GM12878 (cell line): ENCODE measurements around the gene TBX4. TPM values are rescaled to one million over a fixed set of nuclear protein-coding genes. Genes with fewer than 3 reads are reported as not detected.

Source experiments
- ATAC-seq: fragments of 200-7000 bp; cut with Tn5 transposase; 3 replicates; pipeline ENCODE4 v1.9.1; 2020; ENCODE audit warnings: mild to moderate bottlenecking, moderate library complexity
- BruUV-seq: library from RNA; stranded (reverse); fragments of 400-500 nt; replicated peaks from 2 replicates; lab custom pipeline; 2021; lab: Mats Ljungman, UMichigan
- CTCF ChIA-PET: fragments of 300-600 bp; sonication (Branson Sonifier 250); formaldehyde crosslinking; extraction: SDS; loops from one replicate; lab custom pipeline; 2021; ENCODE audit warnings: inconsistent platforms; lab: Yijun Ruan, JAX
- POLR2A ChIA-PET: fragments of 350-600 bp; formaldehyde crosslinking; extraction: SDS; loops from one replicate; lab custom pipeline; 2021; ENCODE audit warnings: inconsistent platforms; lab: Charles Lee
- RAD21 ChIA-PET: fragments of 300-600 bp; sonication (Branson Sonifier 250); formaldehyde crosslinking; loops from one replicate; lab custom pipeline; 2023; ENCODE audit warnings: antibody characterized with exemption; ENCODE audit not compliant: unreplicated experiment; lab: Charles Lee
- SMC1A ChIA-PET: fragments of 300-600 bp; sonication (Branson Sonifier 250); formaldehyde crosslinking; loops from one replicate; lab custom pipeline; 2023; ENCODE audit not compliant: unreplicated experiment, uncharacterized antibody; lab: Charles Lee
- DNase-seq: peaks from one replicate; pipeline ENCODE4 v3.0.0-alpha.2; 2011; ENCODE audit warnings: low read depth, low spot score
- FAIRE-seq: peaks from 3 replicates; lab custom pipeline; 2011; peaks lifted over from hg19 to GRCh38; lab: Jason Lieb, UNC
- H2AFZ ChIP-seq: 2 replicates; pipeline ENCODE4 v1.6.0; 2011; ENCODE audit warnings: low read depth, low read length, control low read depth; ENCODE audit not compliant: control insufficient read depth
- H3K27ac ChIP-seq: 2 replicates; pipeline ENCODE4 v1.5.1; 2011; ENCODE audit warnings: control low read depth; ENCODE audit not compliant: control insufficient read depth, insufficient read depth
- H3K27me3 ChIP-seq, 2 experiments: replicated peaks in 1 of 2; 2 replicates each; pipeline versions ENCODE4 v1.6.0 to v1.6.1; 2011; ENCODE audit warnings: low read length in 1 of 2; ENCODE audit not compliant: control insufficient read depth in 2 of 2, insufficient read depth in 2 of 2
- H3K36me3 ChIP-seq, 2 experiments: 2 replicates each; pipeline ENCODE4 v1.5.1; 2011; ENCODE audit warnings: low read length in 1 of 2; ENCODE audit not compliant: control insufficient read depth in 2 of 2, insufficient read depth in 2 of 2
- H3K4me1 ChIP-seq: 2 replicates; pipeline ENCODE4 v1.6.1; 2011; ENCODE audit warnings: mild to moderate bottlenecking, low read length, moderate library complexity, mixed read lengths; ENCODE audit not compliant: control insufficient read depth, insufficient read depth
- H3K4me2 ChIP-seq: 2 replicates; pipeline ENCODE4 v1.6.0; 2011; ENCODE audit warnings: control low read depth; ENCODE audit not compliant: control insufficient read depth, insufficient read depth
- H3K4me3 ChIP-seq: fragments of 200-600 bp; sonication (generic); 2 replicates; pipeline ENCODE4 v1.5.1; 2016
- H3K79me2 ChIP-seq: 2 replicates; pipeline ENCODE4 v1.6.0; 2011; ENCODE audit warnings: low read length; ENCODE audit not compliant: control insufficient read depth, insufficient read depth
- H3K9ac ChIP-seq: 2 replicates; pipeline ENCODE4 v1.8.0; 2011; ENCODE audit warnings: low read length, control low read depth, mixed read lengths; ENCODE audit not compliant: control insufficient read depth, insufficient read depth
- H3K9me3 ChIP-seq: replicated peaks from 3 replicates; pipeline ENCODE4 v1.5.1; 2011; ENCODE audit warnings: mild to moderate bottlenecking, low read length; ENCODE audit not compliant: control insufficient read depth, insufficient read depth
- H4K20me1 ChIP-seq: 2 replicates; pipeline ENCODE4 v1.6.0; 2011; ENCODE audit not compliant: control insufficient read depth, insufficient read depth
- CHD1 ChIP-seq: IDR thresholded peaks from 2 replicates; pipeline ENCODE4 v1.6.1; 2012; ENCODE audit warnings: low read depth, low read length, improper control_type of control experiment
- FOXK2 ChIP-seq: fragments of 450-650 bp; IDR thresholded peaks from 2 replicates; pipeline ENCODE4 v1.6.1; 2017; ENCODE audit warnings: mild to moderate bottlenecking, moderate library complexity
- MYC ChIP-seq: IDR thresholded peaks from 2 replicates; pipeline ENCODE4 v1.6.1; 2011; ENCODE audit warnings: mild to moderate bottlenecking, low read length, moderate library complexity, inconsistent platforms; ENCODE audit not compliant: insufficient read depth, insufficient replicate concordance, insufficient read length, severe bottlenecking
- RELB ChIP-seq: fragments of 450-650 bp; IDR thresholded peaks from 2 replicates; pipeline ENCODE4 v1.6.1; 2017; ENCODE audit warnings: low read depth, mild to moderate bottlenecking, moderate library complexity
- REST ChIP-seq: IDR thresholded peaks from 2 replicates; pipeline ENCODE4 v1.6.1; 2012; ENCODE audit warnings: mild to moderate bottlenecking, low read depth, low read length
- SIN3A ChIP-seq: IDR thresholded peaks from 2 replicates; pipeline ENCODE4 v1.6.1; 2012; ENCODE audit warnings: low read depth, low read length, improper control_type of control experiment
- SKIL ChIP-seq: fragments of 450-650 bp; IDR thresholded peaks from 2 replicates; pipeline ENCODE4 v1.6.1; 2017; ENCODE audit warnings: mild to moderate bottlenecking, low read depth, inconsistent platforms; ENCODE audit not compliant: poor library complexity, severe bottlenecking
- TCF12 ChIP-seq: IDR thresholded peaks from 2 replicates; pipeline ENCODE4 v1.6.1; 2011; ENCODE audit warnings: low read depth, mild to moderate bottlenecking, low read length
- TCF7 ChIP-seq: IDR thresholded peaks from 2 replicates; pipeline ENCODE4 v1.6.1; 2014; ENCODE audit warnings: antibody characterized with exemption, borderline replicate concordance
- ZBTB11 ChIP-seq: fragments of 450-650 bp; formaldehyde crosslinking; IDR thresholded peaks from 2 replicates; pipeline ENCODE4 v1.5.0; 2022; ENCODE audit warnings: mild to moderate bottlenecking, missing genetic modification characterization
- ZNF384 ChIP-seq: IDR thresholded peaks from 2 replicates; pipeline ENCODE4 v1.6.1; 2012; ENCODE audit warnings: low read depth, mild to moderate bottlenecking, low read length, improper control_type of control experiment, borderline replicate concordance
- ZNF622 ChIP-seq: fragments of 450-650 bp; IDR thresholded peaks from 2 replicates; pipeline ENCODE4 v1.6.1; 2017; ENCODE audit warnings: mild to moderate bottlenecking, inconsistent platforms
- WGBS: methylation state at CpG from one replicate; pipeline ENCODE4 v1.1.6; 2016; ENCODE audit warnings: low lambda C conversion rate; ENCODE audit not compliant: insufficient replicate concordance, insufficient coverage; ENCODE audit errors: missing lambda C conversion rate; 5-methylcytosine and 5-hydroxymethylcytosine counted together
- in situ Hi-C: fragments of 300-500 bp; cut with MboI; formaldehyde crosslinking; loops from 9 replicates; pipeline ENCODE4 v1.14.3; 2018; ENCODE audit warnings: mixed read lengths
- intact Hi-C: fragments of 100-400 bp; cut with micrococcal nuclease; formaldehyde crosslinking; loops from one replicate; pipeline ENCODE4 v1.14.2; 2022; ENCODE audit not compliant: unreplicated experiment
- polyA plus RNA-seq, 11 experiments: library from polyadenylated mRNA; depleted of rRNA in 4 of 11; unstranded in 6 of 11; stranded (reverse) in 5 of 11; fragments of >200 nt; fragmentation: Nextera tagmentation in 4 of 11; fragmentation: Illumina TruSeq in 1 of 11; extraction: Ambion mirVana in 4 of 11; extraction: Trizol in 1 of 11; gene quantifications; 1 replicate in 1 of 11; 2 replicates in 10 of 11; pipeline versions ENCODE4 v1.2.1 to v1.2.3, GENCODE V29; 2011 to 2016; ENCODE audit warnings: inconsistent platforms in 2 of 11, missing spikeins in 2 of 11, low read depth in 1 of 11
- total RNA-seq, 4 experiments: library from RNA; depleted of rRNA in 3 of 4; stranded (reverse); fragments of >200 nt in 3 of 4; fragmentation: Illumina TruSeq in 1 of 4; extraction: Trizol in 1 of 4; gene quantifications; 2 replicates each; pipeline versions ENCODE4 v1.2.1 to v1.2.3, GENCODE V29; 2013 to 2021

Gene TBX4
- total and polyA plus RNA-seq, 10 of the 15 experiments (the other 5 are each of a cell fraction or from before 2014, with no cell fraction given), result 0.01 TPM; not detected in 9

GRCh38 chr17:61489719-61490490, 37.7 kb downstream of the TBX4 start:
- ChIA-PET RAD21 (no interaction called here), CTCF (no interaction called here), SMC1A (interaction anchor here (1.1 kb wide), 1 partner anchor 21 kb away, joined by 3 read pairs; no protein-coding TSS in a partner anchor), POLR2A (no interaction called here)
- Histone ChIP-seq H3K36me3 (no peaks in the 10 kb centered on the region), H3K9me3 (no peaks in the 10 kb centered on the region), H2AFZ (no peak overlapping the region), H3K27me3 (peaks cover 3% of the 10 kb centered on the region in 2 experiments; a peak in 3 of 4 replicates), H4K20me1 (no peaks in the 10 kb centered on the region), H3K4me1 (no peaks in the 10 kb centered on the region), H3K4me2 (no peak overlapping the region), H3K4me3 (no peak overlapping the region), H3K79me2 (no peaks in the 10 kb centered on the region), H3K27ac (no peak overlapping the region), H3K9ac (no peak overlapping the region)
- intact Hi-C loops (no loop called here), in situ Hi-C loops (no loop called here)
- no TSS peak for BruUV-seq
- no peak for DNase-seq
- WGBS, result 35% methylated on average over 12 of the region's 12 CpGs
- FAIRE-seq, result no peak
- no peak for ATAC-seq
- TF ChIP-seq SKIL, result no peak
- TF ChIP-seq REST, result no peak
- no peak for TF ChIP-seq MYC
- no peak for TF ChIP-seq ZNF384
- TF ChIP-seq ZNF622, result no peak
- no peak for TF ChIP-seq ZBTB11
- TF ChIP-seq FOXK2, result no peak
- no peak for TF ChIP-seq SIN3A
- no peak for TF ChIP-seq RELB
- no peak for TF ChIP-seq TCF7
- no peak for TF ChIP-seq CHD1
- no peak for TF ChIP-seq TCF12
